ENCODE data around the gene MAP2K5. TPM values are rescaled to one million over a fixed set of nuclear protein-coding genes. Genes with fewer than 3 reads are reported as not detected.
A peak's percentile ranks its signal among the peaks of the same experiment; 100 is the strongest.

The MAP2K5 gene
- total and polyA plus RNA-seq, 8 donors, result 13.5 to 25.0 (median 20.8) TPM

DNA sequence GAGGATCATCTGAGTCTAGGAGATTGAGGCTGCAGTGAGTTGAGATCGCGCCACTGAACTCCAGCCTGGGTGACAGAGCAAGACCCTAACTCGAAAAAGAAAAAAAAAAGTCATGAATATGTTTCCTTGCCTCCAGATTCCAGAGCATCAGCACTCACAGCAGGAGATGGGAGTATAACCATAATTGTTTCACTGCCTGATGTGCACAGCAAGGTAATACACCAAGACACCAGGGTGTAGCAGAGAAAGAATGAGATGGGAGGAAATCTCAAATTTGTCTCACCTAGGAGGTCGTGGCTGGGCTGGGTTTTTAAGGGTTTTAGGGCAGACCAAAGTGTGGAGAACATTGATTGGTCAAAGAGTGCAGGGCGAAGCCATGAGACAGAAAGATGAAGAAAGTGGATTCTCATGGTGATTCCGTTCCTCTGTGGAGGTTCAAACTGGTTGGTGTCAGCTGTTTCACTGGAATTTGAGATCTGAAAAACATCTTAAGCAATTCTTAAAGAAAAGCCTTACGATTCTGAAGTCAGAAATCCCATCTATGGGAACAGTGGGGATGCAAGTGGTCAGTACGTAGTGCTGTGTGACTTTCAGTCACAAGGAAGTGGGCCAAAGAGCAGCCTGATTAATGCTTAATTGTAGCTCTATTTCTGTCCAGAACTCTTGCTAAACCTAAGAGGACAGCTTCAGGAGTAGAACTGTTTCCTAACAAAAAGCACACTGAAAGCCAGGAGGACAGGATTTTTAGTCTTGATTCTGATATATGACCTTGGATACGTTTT lies 29.4 kb upstream of the MAP2K5 start:
- peaks cover 0 to 19% of the 10 kb centered on the region in 2 donors for H3K36me3 ChIP-seq
- ATAC-seq, result no peak
- no peaks in the 10 kb centered on the region for H3K9me3 ChIP-seq
- intact Hi-C loops (cut with DNase I), result no loop called here
- TF ChIP-seq, protein P1, sequence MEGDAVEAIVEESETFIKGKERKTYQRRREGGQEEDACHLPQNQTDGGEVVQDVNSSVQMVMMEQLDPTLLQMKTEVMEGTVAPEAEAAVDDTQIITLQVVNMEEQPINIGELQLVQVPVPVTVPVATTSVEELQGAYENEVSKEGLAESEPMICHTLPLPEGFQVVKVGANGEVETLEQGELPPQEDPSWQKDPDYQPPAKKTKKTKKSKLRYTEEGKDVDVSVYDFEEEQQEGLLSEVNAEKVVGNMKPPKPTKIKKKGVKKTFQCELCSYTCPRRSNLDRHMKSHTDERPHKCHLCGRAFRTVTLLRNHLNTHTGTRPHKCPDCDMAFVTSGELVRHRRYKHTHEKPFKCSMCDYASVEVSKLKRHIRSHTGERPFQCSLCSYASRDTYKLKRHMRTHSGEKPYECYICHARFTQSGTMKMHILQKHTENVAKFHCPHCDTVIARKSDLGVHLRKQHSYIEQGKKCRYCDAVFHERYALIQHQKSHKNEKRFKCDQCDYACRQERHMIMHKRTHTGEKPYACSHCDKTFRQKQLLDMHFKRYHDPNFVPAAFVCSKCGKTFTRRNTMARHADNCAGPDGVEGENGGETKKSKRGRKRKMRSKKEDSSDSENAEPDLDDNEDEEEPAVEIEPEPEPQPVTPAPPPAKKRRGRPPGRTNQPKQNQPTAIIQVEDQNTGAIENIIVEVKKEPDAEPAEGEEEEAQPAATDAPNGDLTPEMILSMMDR (IDR thresholded peaks at IDR 0.05), result no peak
- no peak overlapping the region for H3K27ac ChIP-seq
- no peaks in the 10 kb centered on the region for H3K27me3 ChIP-seq
- H3K4me3 ChIP-seq, result no peak overlapping the region
- no peaks in the 10 kb centered on the region for H3K4me1 ChIP-seq
- DNase-seq, result no peak

DNA sequence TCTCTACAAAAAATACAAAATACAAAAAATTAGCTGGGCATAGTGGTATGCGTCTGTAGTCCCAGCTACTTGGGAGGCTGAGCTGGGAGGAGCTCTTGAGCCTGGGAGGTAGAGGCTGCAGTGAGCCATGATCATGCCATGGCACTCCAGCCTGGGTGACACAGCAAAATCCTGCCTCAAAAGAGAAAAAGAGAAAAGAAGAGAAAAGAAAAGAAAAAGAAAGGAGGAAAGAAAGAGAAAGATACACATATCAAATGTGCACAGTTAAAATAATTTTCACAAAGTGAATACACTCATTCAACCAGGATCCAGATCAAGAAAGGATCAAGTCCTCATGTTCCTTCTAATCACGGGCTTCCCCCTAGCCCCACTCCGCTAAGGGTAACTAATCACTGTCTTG lies 27.4 kb upstream of the MAP2K5 start:
- Histone ChIP-seq H3K4me1 (peaks cover 0 to 3% of the 10 kb centered on the region in 2 donors), H3K27me3 (no peaks in the 10 kb centered on the region), H3K36me3 (peaks cover 0 to 19% of the 10 kb centered on the region in 2 donors), H3K9me3 (no peaks in the 10 kb centered on the region), H3K27ac (no peak overlapping the region), H3K4me3 (no peak overlapping the region)
- ATAC-seq, result no peak
- DNase-seq, result no peak
- TF ChIP-seq, protein P1 (IDR thresholded peaks at IDR 0.05), result no peak
- intact Hi-C loops (cut with DNase I), result no loop called here

DNA sequence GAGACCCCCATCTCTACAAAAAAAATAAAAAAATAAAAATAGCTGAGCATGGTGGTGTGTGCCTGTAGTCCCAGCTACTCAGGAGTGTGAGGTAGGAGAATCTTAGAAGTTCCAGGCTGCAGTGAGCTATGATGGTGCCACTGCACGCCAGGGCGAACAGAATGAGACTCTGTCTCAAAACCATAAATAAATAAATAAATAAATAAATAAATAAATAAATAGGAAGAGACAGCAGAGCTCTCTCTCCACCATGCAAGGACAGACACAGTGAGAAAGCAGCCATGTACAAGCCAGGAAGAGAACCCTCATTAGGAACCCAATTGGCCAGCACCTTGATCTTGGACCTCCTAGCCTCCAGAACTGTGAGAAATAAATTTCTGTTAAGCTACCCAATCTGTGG lies 26.9 kb upstream of the MAP2K5 start:
- no peak overlapping the region for H3K4me3 ChIP-seq
- no peak for ATAC-seq
- H3K9me3 ChIP-seq, result no peaks in the 10 kb centered on the region
- TF ChIP-seq, protein P1 (IDR thresholded peaks at IDR 0.05), result no peak
- H3K27ac ChIP-seq, result no peak overlapping the region
- intact Hi-C loops (cut with DNase I), result no loop called here
- H3K27me3 ChIP-seq, result no peaks in the 10 kb centered on the region
- DNase-seq, result no peak
- H3K4me1 ChIP-seq, result peaks cover 0 to 8% of the 10 kb centered on the region in 2 donors
- peaks cover 0 to 19% of the 10 kb centered on the region in 2 donors for H3K36me3 ChIP-seq

DNA sequence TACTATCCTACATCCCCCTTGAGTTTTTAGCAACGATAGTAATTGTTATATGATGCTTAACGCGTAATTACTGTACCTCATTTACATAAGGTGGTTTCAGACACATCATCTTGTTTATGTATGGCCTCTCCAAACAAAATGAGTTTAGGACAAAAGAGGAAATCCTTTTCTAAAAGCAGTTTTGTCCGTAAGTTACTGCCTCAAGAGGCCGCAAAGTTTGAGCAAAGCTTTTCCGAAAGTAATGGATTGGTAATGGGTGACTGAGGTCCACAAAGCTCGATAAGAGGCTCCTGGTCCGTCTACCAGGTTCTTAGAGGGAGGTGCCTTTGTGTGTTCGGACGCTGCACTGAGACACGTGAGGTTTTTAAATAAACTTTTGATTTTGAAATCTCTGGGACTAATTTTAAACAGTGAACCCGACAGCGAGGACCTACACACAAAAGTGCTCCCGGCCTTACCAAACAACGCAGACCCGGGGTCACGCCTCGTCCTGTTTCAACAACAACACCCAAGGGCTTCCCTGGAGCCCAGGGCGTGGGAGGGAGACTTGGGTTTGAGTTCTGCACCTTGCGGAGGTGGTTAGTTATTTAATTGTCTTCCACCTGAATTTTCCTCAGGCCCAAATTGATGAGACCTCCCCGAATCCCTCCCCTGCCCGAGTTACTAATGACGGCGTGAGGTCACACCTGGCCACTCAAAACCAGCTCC lies 22.0 kb upstream of the MAP2K5 start:
- Histone ChIP-seq H3K27me3 (no peaks in the 10 kb centered on the region), H3K9me3 (no peaks in the 10 kb centered on the region), H3K4me1 (peaks cover 0 to 34% of the 10 kb centered on the region in 2 donors), H3K4me3 (peak overlapping the region; percentile 74 to 85), H3K36me3 (no peaks in the 10 kb centered on the region), H3K27ac (peak overlapping the region; percentile 95 to 97)
- intact Hi-C loops (cut with DNase I), result no loop called here
- ATAC-seq (peak; percentile 5), DNase-seq (peak in 1 of 4 donors; percentile 16)
- TF ChIP-seq, protein P1 (IDR thresholded peaks at IDR 0.05), result no peak

Measured in left lung (tissue), 10 donors.